Measurements from ENCODE around the gene CNTN5. TPM values are rescaled to one million over a fixed set of nuclear protein-coding genes. Genes with fewer than 3 reads are reported as not detected.

The CNTN5 gene
- total RNA-seq, 6 donors from 2014 or later: 0.13 to 1.0 (median 0.57) TPM; not detected in 2

GRCh38 chr11:100133114-100133513, 1112.4 kb downstream of the CNTN5 start:
- Histone ChIP-seq H3K27ac (no peak overlapping the region), H3K9me3 (no peaks in the 10 kb centered on the region)
- 92 to 99% methylated on average over 2 of the region's 2 CpGs for WGBS, 2 donors

GRCh38 chr11:100141201-100141600, 1120.5 kb downstream of the CNTN5 start:
- H3K27me3 ChIP-seq: no peaks in the 10 kb centered on the region
- TF ChIP-seq POLR2AphosphoS5 (IDR thresholded peaks at IDR 0.05) (no peak), EP300 (IDR thresholded peaks at IDR 0.05) (no peak), CTCF (IDR thresholded peaks at IDR 0.05) (no peak), POLR2A (IDR thresholded peaks at IDR 0.05) (no peak)
- no peak overlapping the region for H3K27ac ChIP-seq
- ATAC-seq (ENCODE audit: low FRiP score in 2 of 2) (no peak), DNase-seq (no peak)
- H3K4me3 ChIP-seq: no peak overlapping the region
- H3K9me3 ChIP-seq: no peaks in the 10 kb centered on the region
- no peaks in the 10 kb centered on the region for H3K36me3 ChIP-seq
- 60 to 72% methylated on average over 3 of the region's 3 CpGs for WGBS, 2 donors
- no peaks in the 10 kb centered on the region for H3K4me1 ChIP-seq

More at GRCh38 chr11:100133114-100133513, 1112.4 kb downstream of the CNTN5 start:
- no peaks in the 10 kb centered on the region for H3K4me1 ChIP-seq
- no peak for ATAC-seq (ENCODE audit: low FRiP score in 2 of 2)
- no peaks in the 10 kb centered on the region for H3K36me3 ChIP-seq
- DNase-seq: no peak
- no peak overlapping the region for H3K4me3 ChIP-seq
- TF ChIP-seq POLR2AphosphoS5 (IDR thresholded peaks at IDR 0.05) (no peak), POLR2A (IDR thresholded peaks at IDR 0.05) (no peak), CTCF (IDR thresholded peaks at IDR 0.05) (no peak), EP300 (IDR thresholded peaks at IDR 0.05) (no peak)
- H3K27me3 ChIP-seq: no peaks in the 10 kb centered on the region

GRCh38 chr11:100151944-100152343, 1131.2 kb downstream of the CNTN5 start:
- 42 to 46% methylated on average over 6 of the region's 6 CpGs for WGBS, 2 donors
- peak in 1 of 2 donors; percentile 41 for ATAC-seq (ENCODE audit: low FRiP score in 2 of 2)
- H3K9me3 ChIP-seq: no peaks in the 10 kb centered on the region

GRCh38 chr11:100152766-100153165, 1132.0 kb downstream of the CNTN5 start:
- Histone ChIP-seq H3K27ac (no peak overlapping the region), H3K36me3 (no peaks in the 10 kb centered on the region), H3K4me1 (no peaks in the 10 kb centered on the region), H3K4me3 (no peak overlapping the region), H3K9me3 (no peaks in the 10 kb centered on the region), H3K27me3 (no peaks in the 10 kb centered on the region)
- DNase-seq: no peak
- TF ChIP-seq POLR2A (IDR thresholded peaks at IDR 0.05) (no peak), POLR2AphosphoS5 (IDR thresholded peaks at IDR 0.05) (no peak), EP300 (IDR thresholded peaks at IDR 0.05) (no peak), CTCF (IDR thresholded peaks at IDR 0.05) (no peak)
- no peak for ATAC-seq (ENCODE audit: low FRiP score in 2 of 2)

More at GRCh38 chr11:100151944-100152343, 1131.2 kb downstream of the CNTN5 start:
- no peak for DNase-seq
- no peak overlapping the region for H3K4me3 ChIP-seq
- no peaks in the 10 kb centered on the region for H3K27me3 ChIP-seq
- H3K4me1 ChIP-seq: no peaks in the 10 kb centered on the region
- TF ChIP-seq POLR2A (IDR thresholded peaks at IDR 0.05) (no peak), EP300 (IDR thresholded peaks at IDR 0.05) (no peak), POLR2AphosphoS5 (IDR thresholded peaks at IDR 0.05) (no peak), CTCF (IDR thresholded peaks at IDR 0.05) (no peak)
- no peak overlapping the region for H3K27ac ChIP-seq
- H3K36me3 ChIP-seq: no peaks in the 10 kb centered on the region

GRCh38 chr11:100163471-100163870, 1142.7 kb downstream of the CNTN5 start:
- ATAC-seq (ENCODE audit: low FRiP score in 2 of 2): no peak
- H3K27me3 ChIP-seq: no peaks in the 10 kb centered on the region

More at GRCh38 chr11:100163471-100163870, 1142.7 kb downstream of the CNTN5 start:
- Histone ChIP-seq H3K4me3 (no peak overlapping the region), H3K4me1 (no peaks in the 10 kb centered on the region), H3K9me3 (no peaks in the 10 kb centered on the region), H3K27ac (no peak overlapping the region), H3K36me3 (no peaks in the 10 kb centered on the region)
- TF ChIP-seq POLR2AphosphoS5 (IDR thresholded peaks at IDR 0.05) (no peak), EP300 (IDR thresholded peaks at IDR 0.05) (no peak), CTCF (IDR thresholded peaks at IDR 0.05) (no peak), POLR2A (IDR thresholded peaks at IDR 0.05) (no peak)
- no peak for DNase-seq

Measured in upper lobe of left lung (tissue), 6 donors.